Neural cell (in vitro differentiated cells): ENCODE data around the gene CEP120. TPM values are rescaled to one million over a fixed set of nuclear protein-coding genes. Genes with fewer than 3 reads are reported as not detected.

Experiments used
- H2AFZ ChIP-seq: fragments of 200-600, 300-800 bp; sonication (generic), shearing (Covaris generic); 2 replicates; pipeline ENCODE4 v1.6.0; 2014; ENCODE audit warnings: low read depth, mild to moderate bottlenecking, antibody characterized with exemption, low read length, moderate library complexity
- H3F3A ChIP-seq: fragments of 200-600 bp; shearing (Covaris generic); 2 replicates; pipeline ENCODE4 v1.6.1; 2016; ENCODE audit warnings: mild to moderate bottlenecking, moderate library complexity, mixed read lengths, antibody characterized with exemption, low read length; ENCODE audit not compliant: insufficient read depth, poor library complexity, severe bottlenecking
- H3K27ac ChIP-seq: fragments of 200-600, 300-800 bp; sonication (generic), shearing (Covaris generic); 2 replicates; pipeline ENCODE4 v1.5.1; 2014; ENCODE audit warnings: mild to moderate bottlenecking, low read length, moderate library complexity
- H3K27me3 ChIP-seq: fragments of 300-800, 200-600 bp; sonication (generic), shearing (Covaris generic); 2 replicates; pipeline ENCODE4 v1.6.0; 2014; ENCODE audit warnings: mild to moderate bottlenecking, low read depth, low read length, moderate library complexity; ENCODE audit not compliant: insufficient read depth
- H3K36me3 ChIP-seq: fragments of 300-800, 200-600 bp; sonication (generic), shearing (Covaris generic); 2 replicates; pipeline ENCODE4 v1.5.1; 2014; ENCODE audit warnings: mild to moderate bottlenecking, antibody characterized with exemption, low read length, moderate library complexity; ENCODE audit not compliant: insufficient read depth
- H3K4me2 ChIP-seq: fragments of 300-800, 200-600 bp; sonication (generic), shearing (Covaris generic); 2 replicates; pipeline ENCODE4 v1.6.0; 2014; ENCODE audit warnings: mild to moderate bottlenecking, low read length
- H3K4me3 ChIP-seq: fragments of 300-800, 200-600 bp; sonication (generic), shearing (Covaris generic); 2 replicates; pipeline ENCODE4 v1.5.1; 2014; ENCODE audit warnings: mild to moderate bottlenecking, low read length, moderate library complexity
- H3K79me2 ChIP-seq: fragments of 200-600 bp; shearing (Covaris generic); replicated peaks from 2 replicates; pipeline ENCODE4 v1.6.0; 2014; ENCODE audit warnings: mild to moderate bottlenecking, low read length, moderate library complexity; ENCODE audit not compliant: insufficient read depth
- H3K9ac ChIP-seq: fragments of 300-800, 200-600 bp; sonication (generic), shearing (Covaris generic); 2 replicates; pipeline ENCODE4 v1.6.1; 2016; ENCODE audit warnings: mild to moderate bottlenecking, low read length, mixed read lengths
- H3K9me2 ChIP-seq: fragments of 200-600 bp; shearing (Covaris generic); 2 replicates; pipeline ENCODE4 v1.6.1; 2016; ENCODE audit warnings: mild to moderate bottlenecking, low read length, mixed read lengths; ENCODE audit not compliant: insufficient read depth
- H3K9me3 ChIP-seq: fragments of 200-600, 300-800 bp; sonication (generic), shearing (Covaris generic); 2 replicates; pipeline ENCODE4 v1.6.1; 2016; ENCODE audit warnings: mild to moderate bottlenecking, mixed run types, low read length, moderate library complexity, mixed read lengths
- H4K20me1 ChIP-seq: fragments of 200-600 bp; shearing (Covaris generic); 2 replicates; pipeline ENCODE4 v1.6.1; 2016; ENCODE audit warnings: mild to moderate bottlenecking, mixed run types; ENCODE audit not compliant: insufficient read depth
- EP300 ChIP-seq: fragments of 450-650 bp; conservative IDR thresholded peaks from 2 replicates; pipeline ENCODE4 v1.6.1; 2014; ENCODE audit warnings: antibody characterized with exemption, mild to moderate bottlenecking, moderate library complexity; ENCODE audit not compliant: poor library complexity, severe bottlenecking
- EZH2 ChIP-seq: fragments of 200-600, 300-800 bp; shearing (Covaris generic), sonication (generic); IDR thresholded peaks from 2 replicates; pipeline ENCODE4 v1.6.1; 2014; ENCODE audit warnings: antibody characterized with exemption, low read length, borderline replicate concordance, mild to moderate bottlenecking; ENCODE audit not compliant: insufficient read depth, poor library complexity, severe bottlenecking
- MXI1 ChIP-seq: fragments of 450-650 bp; conservative IDR thresholded peaks from 2 replicates; pipeline ENCODE4 v1.6.1; 2014; ENCODE audit warnings: antibody characterized with exemption, mild to moderate bottlenecking; ENCODE audit not compliant: poor library complexity, severe bottlenecking
- POLR2AphosphoS5 ChIP-seq: IDR thresholded peaks from 2 replicates; pipeline ENCODE4 v1.6.1; 2012
- RAD21 ChIP-seq: fragments of 450-650 bp; conservative IDR thresholded peaks from 2 replicates; pipeline ENCODE4 v1.6.1; 2014; ENCODE audit warnings: antibody characterized with exemption, mild to moderate bottlenecking, moderate library complexity
- SMC3 ChIP-seq: fragments of 450-650 bp; conservative IDR thresholded peaks from 2 replicates; pipeline ENCODE4 v1.6.1; 2014; ENCODE audit warnings: antibody characterized with exemption, mild to moderate bottlenecking, moderate library complexity; ENCODE audit not compliant: poor library complexity
- TAF1 ChIP-seq: IDR thresholded peaks from 2 replicates; pipeline ENCODE4 v1.6.1; 2012; ENCODE audit warnings: low read depth
- polyA plus RNA-seq: library from polyadenylated mRNA; depleted of rRNA; stranded (reverse); fragments of >200 nt; gene quantifications from 2 replicates; pipeline ENCODE4 v1.2.3, GENCODE V29; 2014
- TF ChIP-seq, protein P1 (sequence below): fragments of 450-650 bp; IDR thresholded peaks from 2 replicates; pipeline ENCODE4 v1.5.1; 2014; ENCODE audit warnings: antibody characterized with exemption, mild to moderate bottlenecking, moderate library complexity; ENCODE audit not compliant: poor library complexity, severe bottlenecking
- TF ChIP-seq, protein P2 (sequence below): IDR thresholded peaks from 2 replicates; pipeline ENCODE4 v1.6.1; 2012; ENCODE audit warnings: borderline replicate concordance

Gene CEP120
- polyA plus RNA-seq, 1 donor from 2014 or later, result 33.2 TPM

DNA sequence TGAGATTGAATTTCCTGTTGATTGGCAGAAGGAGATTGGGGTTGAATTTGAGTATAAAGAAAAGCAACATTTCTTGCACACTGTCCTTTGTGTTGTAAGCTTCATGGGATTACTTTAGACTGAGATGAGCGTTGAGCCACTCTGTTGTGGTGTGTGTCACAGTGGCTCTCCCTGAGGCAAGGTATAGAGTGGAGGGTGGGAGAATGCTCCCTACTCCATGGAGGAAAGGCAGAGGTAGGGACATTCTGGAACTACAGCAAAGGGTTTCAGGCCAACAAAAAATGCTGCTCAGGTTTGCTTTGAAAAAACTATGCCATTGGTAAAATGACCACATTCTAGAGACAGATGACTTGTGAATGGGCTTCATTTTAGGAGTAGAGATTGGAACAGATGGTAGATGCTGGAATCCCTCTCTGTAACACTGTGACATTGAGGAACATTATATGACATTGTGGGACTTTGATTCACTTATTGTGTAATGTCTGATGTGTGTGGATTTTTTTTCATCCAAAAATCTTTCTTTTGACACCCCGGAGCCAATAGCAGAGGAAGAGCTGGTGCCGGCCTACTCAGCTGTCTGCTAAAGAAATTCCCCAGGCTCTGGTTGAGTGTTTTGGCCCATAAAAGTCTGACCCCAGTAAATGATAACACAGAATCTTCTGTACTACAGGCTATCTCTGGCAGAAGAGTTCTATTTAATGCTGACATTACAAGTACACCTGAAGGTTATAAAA lies 6.2 kb upstream of the CEP120 start:
- no peak overlapping the region for H2AFZ ChIP-seq
- TF ChIP-seq EP300, result no peak
- TF ChIP-seq SMC3, result no peak
- no peak for TF ChIP-seq POLR2AphosphoS5
- no peak for TF ChIP-seq TAF1
- TF ChIP-seq, protein P1, sequence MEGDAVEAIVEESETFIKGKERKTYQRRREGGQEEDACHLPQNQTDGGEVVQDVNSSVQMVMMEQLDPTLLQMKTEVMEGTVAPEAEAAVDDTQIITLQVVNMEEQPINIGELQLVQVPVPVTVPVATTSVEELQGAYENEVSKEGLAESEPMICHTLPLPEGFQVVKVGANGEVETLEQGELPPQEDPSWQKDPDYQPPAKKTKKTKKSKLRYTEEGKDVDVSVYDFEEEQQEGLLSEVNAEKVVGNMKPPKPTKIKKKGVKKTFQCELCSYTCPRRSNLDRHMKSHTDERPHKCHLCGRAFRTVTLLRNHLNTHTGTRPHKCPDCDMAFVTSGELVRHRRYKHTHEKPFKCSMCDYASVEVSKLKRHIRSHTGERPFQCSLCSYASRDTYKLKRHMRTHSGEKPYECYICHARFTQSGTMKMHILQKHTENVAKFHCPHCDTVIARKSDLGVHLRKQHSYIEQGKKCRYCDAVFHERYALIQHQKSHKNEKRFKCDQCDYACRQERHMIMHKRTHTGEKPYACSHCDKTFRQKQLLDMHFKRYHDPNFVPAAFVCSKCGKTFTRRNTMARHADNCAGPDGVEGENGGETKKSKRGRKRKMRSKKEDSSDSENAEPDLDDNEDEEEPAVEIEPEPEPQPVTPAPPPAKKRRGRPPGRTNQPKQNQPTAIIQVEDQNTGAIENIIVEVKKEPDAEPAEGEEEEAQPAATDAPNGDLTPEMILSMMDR, result no peak
- no peak for TF ChIP-seq EZH2
- TF ChIP-seq, protein P2, sequence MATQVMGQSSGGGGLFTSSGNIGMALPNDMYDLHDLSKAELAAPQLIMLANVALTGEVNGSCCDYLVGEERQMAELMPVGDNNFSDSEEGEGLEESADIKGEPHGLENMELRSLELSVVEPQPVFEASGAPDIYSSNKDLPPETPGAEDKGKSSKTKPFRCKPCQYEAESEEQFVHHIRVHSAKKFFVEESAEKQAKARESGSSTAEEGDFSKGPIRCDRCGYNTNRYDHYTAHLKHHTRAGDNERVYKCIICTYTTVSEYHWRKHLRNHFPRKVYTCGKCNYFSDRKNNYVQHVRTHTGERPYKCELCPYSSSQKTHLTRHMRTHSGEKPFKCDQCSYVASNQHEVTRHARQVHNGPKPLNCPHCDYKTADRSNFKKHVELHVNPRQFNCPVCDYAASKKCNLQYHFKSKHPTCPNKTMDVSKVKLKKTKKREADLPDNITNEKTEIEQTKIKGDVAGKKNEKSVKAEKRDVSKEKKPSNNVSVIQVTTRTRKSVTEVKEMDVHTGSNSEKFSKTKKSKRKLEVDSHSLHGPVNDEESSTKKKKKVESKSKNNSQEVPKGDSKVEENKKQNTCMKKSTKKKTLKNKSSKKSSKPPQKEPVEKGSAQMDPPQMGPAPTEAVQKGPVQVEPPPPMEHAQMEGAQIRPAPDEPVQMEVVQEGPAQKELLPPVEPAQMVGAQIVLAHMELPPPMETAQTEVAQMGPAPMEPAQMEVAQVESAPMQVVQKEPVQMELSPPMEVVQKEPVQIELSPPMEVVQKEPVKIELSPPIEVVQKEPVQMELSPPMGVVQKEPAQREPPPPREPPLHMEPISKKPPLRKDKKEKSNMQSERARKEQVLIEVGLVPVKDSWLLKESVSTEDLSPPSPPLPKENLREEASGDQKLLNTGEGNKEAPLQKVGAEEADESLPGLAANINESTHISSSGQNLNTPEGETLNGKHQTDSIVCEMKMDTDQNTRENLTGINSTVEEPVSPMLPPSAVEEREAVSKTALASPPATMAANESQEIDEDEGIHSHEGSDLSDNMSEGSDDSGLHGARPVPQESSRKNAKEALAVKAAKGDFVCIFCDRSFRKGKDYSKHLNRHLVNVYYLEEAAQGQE, result no peak

DNA sequence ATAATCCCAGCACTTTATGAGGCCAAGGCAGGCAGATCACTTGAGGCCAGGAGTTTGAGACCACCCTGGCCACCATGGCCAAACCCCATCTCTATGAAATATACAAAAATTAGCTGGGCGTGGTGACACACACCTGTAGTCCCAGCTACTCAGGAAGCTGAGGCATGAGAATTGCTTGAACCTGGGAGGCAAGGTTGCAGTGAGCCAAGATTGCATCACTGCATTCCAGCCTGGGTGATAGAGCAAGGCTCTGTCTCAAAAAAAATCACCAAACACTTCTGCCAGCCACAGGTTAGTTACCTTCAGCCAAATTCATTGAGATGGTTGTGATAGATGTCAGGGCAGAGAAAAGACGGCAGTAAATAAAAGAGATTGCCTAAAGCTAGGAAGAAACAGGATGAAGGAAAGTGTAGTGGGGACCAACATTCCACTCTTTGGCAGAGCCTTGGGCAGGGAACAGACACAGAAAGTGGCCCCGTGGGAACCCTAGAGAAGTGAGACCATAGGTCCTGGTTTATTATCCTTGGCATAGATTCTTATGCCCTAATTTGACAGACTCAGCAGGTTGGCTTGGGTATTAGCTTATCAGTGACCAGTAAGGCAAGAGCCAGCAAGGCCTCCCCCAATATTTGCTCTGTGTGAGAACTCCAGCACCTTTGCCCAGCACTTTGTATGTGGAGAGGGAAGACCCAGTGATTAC lies 5.5 kb upstream of the CEP120 start:
- H3F3A ChIP-seq, result no peaks in the 10 kb centered on the region
- TF ChIP-seq RAD21 (no peak), TAF1 (no peak), EZH2 (no peak), POLR2AphosphoS5 (no peak), EP300 (no peak), SMC3 (no peak), MXI1 (no peak)
- TF ChIP-seq, protein P1, result no peak
- TF ChIP-seq, protein P2, result no peak
- H3K9me2 ChIP-seq, result no peaks in the 10 kb centered on the region
- no peaks in the 10 kb centered on the region for H3K79me2 ChIP-seq
- H3K27me3 ChIP-seq, result no peaks in the 10 kb centered on the region
- no peaks in the 10 kb centered on the region for H3K9me3 ChIP-seq
- no peaks in the 10 kb centered on the region for H3K36me3 ChIP-seq
- H3K4me2 ChIP-seq, result no peak overlapping the region
- H2AFZ ChIP-seq, result no peak overlapping the region
- no peaks in the 10 kb centered on the region for H4K20me1 ChIP-seq
- no peak overlapping the region for H3K4me3 ChIP-seq
- no peak overlapping the region for H3K27ac ChIP-seq
- no peak overlapping the region for H3K9ac ChIP-seq

More for the DNA sequence above, 6.2 kb upstream of the CEP120 start:
- H3K9ac ChIP-seq, result no peak overlapping the region
- H3K9me2 ChIP-seq, result no peaks in the 10 kb centered on the region
- no peak overlapping the region for H3K27ac ChIP-seq
- H3K4me2 ChIP-seq, result no peak overlapping the region
- H4K20me1 ChIP-seq, result no peaks in the 10 kb centered on the region
- no peaks in the 10 kb centered on the region for H3K79me2 ChIP-seq
- no peaks in the 10 kb centered on the region for H3K27me3 ChIP-seq
- H3F3A ChIP-seq, result no peaks in the 10 kb centered on the region
- H3K4me3 ChIP-seq, result no peak overlapping the region
- H3K36me3 ChIP-seq, result no peaks in the 10 kb centered on the region
- no peaks in the 10 kb centered on the region for H3K9me3 ChIP-seq
